H9 (cell line): ENCODE data around the gene LARGE1. TPM values are rescaled to one million over a fixed set of nuclear protein-coding genes. Genes with fewer than 3 reads are reported as not detected.

ENCODE experiments used
- DNase-seq: peaks from one replicate; pipeline ENCODE4 v3.0.0-alpha.2; 2017
- H2AFZ ChIP-seq: one replicate; pipeline ENCODE4 v1.6.1; 2013; ENCODE audit warnings: mild to moderate bottlenecking, low read length, control low read depth, moderate library complexity
- H2AK5ac ChIP-seq: 2 replicates; pipeline ENCODE4 v1.6.1; 2013; ENCODE audit warnings: low read length, control low read depth, mixed read lengths; ENCODE audit not compliant: insufficient read length
- H2BK120ac ChIP-seq: one replicate; pipeline ENCODE4 v1.6.1; 2013; ENCODE audit warnings: low read depth, mild to moderate bottlenecking, low read length, control low read depth, inconsistent platforms; ENCODE audit not compliant: poor library complexity, severe bottlenecking
- H2BK12ac ChIP-seq: 2 replicates; pipeline ENCODE4 v1.6.1; 2013; ENCODE audit warnings: low read length, control low read depth, mixed read lengths, low read depth; ENCODE audit not compliant: insufficient read length
- H2BK15ac ChIP-seq: 2 replicates; pipeline ENCODE4 v1.6.1; 2013; ENCODE audit warnings: low read depth, low read length, control low read depth
- H2BK20ac ChIP-seq: one replicate; pipeline ENCODE4 v1.6.1; 2013; ENCODE audit warnings: low read depth, mild to moderate bottlenecking, low read length, control low read depth, inconsistent platforms; ENCODE audit not compliant: poor library complexity, severe bottlenecking
- H2BK5ac ChIP-seq: 2 replicates; pipeline ENCODE4 v1.6.1; 2013; ENCODE audit warnings: low read length, control low read depth, mixed read lengths; ENCODE audit not compliant: insufficient read length
- H3K14ac ChIP-seq: 2 replicates; pipeline ENCODE4 v1.6.1; 2013; ENCODE audit warnings: low read length, control low read depth; ENCODE audit not compliant: insufficient read depth
- H3K18ac ChIP-seq: 2 replicates; pipeline ENCODE4 v1.6.1; 2013; ENCODE audit warnings: low read depth, mild to moderate bottlenecking, mixed read lengths, low read length, control low read depth; ENCODE audit not compliant: insufficient read length
- H3K23ac ChIP-seq: 2 replicates; pipeline ENCODE4 v1.6.1; 2013; ENCODE audit warnings: low read length, control low read depth, mixed read lengths, low read depth; ENCODE audit not compliant: insufficient read length
- H3K23me2 ChIP-seq: 2 replicates; pipeline ENCODE4 v1.6.1; 2013; ENCODE audit warnings: low read depth, mild to moderate bottlenecking, mixed read lengths, low read length, control low read depth; ENCODE audit not compliant: insufficient read length, poor library complexity, severe bottlenecking
- H3K27ac ChIP-seq: 2 replicates; pipeline ENCODE4 v1.5.1; 2013; ENCODE audit warnings: low read length, control low read depth, mixed read lengths, low read depth; ENCODE audit not compliant: insufficient read length
- H3K27me3 ChIP-seq: 2 replicates; pipeline ENCODE4 v1.6.1; 2013; ENCODE audit warnings: low read length, control low read depth, inconsistent platforms; ENCODE audit not compliant: insufficient read depth
- H3K4ac ChIP-seq: 2 replicates; pipeline ENCODE4 v1.6.1; 2013; ENCODE audit warnings: low read depth, mild to moderate bottlenecking, control low read depth, inconsistent platforms, low read length, moderate library complexity
- H3K4me1 ChIP-seq: 2 replicates; pipeline ENCODE4 v1.6.1; 2013; ENCODE audit warnings: low read length, control low read depth, inconsistent platforms; ENCODE audit not compliant: insufficient read depth
- H3K4me2 ChIP-seq: 2 replicates; pipeline ENCODE4 v1.6.1; 2013; ENCODE audit warnings: low read length, control low read depth, mixed read lengths; ENCODE audit not compliant: insufficient read length, insufficient read depth
- H3K56ac ChIP-seq: 2 replicates; pipeline ENCODE4 v1.6.1; 2013; ENCODE audit warnings: low read depth, mild to moderate bottlenecking, mixed read lengths, low read length, control low read depth; ENCODE audit not compliant: insufficient read length
- H3K79me1 ChIP-seq: 2 replicates; pipeline ENCODE4 v1.6.1; 2013; ENCODE audit warnings: low read depth, mild to moderate bottlenecking, moderate library complexity, low read length, control low read depth, inconsistent platforms; ENCODE audit not compliant: insufficient read depth, poor library complexity, severe bottlenecking
- H3K79me2 ChIP-seq: 2 replicates; pipeline ENCODE4 v1.6.1; 2013; ENCODE audit warnings: low read length, control low read depth, inconsistent platforms; ENCODE audit not compliant: insufficient read depth
- H3K9ac ChIP-seq: 2 replicates; pipeline ENCODE4 v1.6.1; 2013; ENCODE audit warnings: low read length, control low read depth, mixed read lengths; ENCODE audit not compliant: insufficient read length; ENCODE audit errors: extremely low read depth
- H3K9me3 ChIP-seq: one replicate; pipeline ENCODE4 v1.6.1; 2013; ENCODE audit warnings: low read depth, low read length, inconsistent platforms; ENCODE audit not compliant: control insufficient read depth
- H3T11ph ChIP-seq: one replicate; pipeline ENCODE4 v1.6.1; 2013; ENCODE audit warnings: mild to moderate bottlenecking, low read length, control low read depth, inconsistent platforms
- H4K20me1 ChIP-seq: one replicate; pipeline ENCODE4 v1.6.1; 2013; ENCODE audit not compliant: control insufficient read depth, insufficient read length, insufficient read depth
- H4K5ac ChIP-seq: 2 replicates; pipeline ENCODE4 v1.6.1; 2013; ENCODE audit warnings: low read depth, mild to moderate bottlenecking, mixed read lengths, low read length, control low read depth; ENCODE audit not compliant: insufficient read length
- H4K8ac ChIP-seq: replicated peaks from 2 replicates; pipeline ENCODE4 v1.6.1; 2013; ENCODE audit warnings: low read length, control low read depth, mixed read lengths, low read depth; ENCODE audit not compliant: insufficient read length
- H4K91ac ChIP-seq: 2 replicates; pipeline ENCODE4 v1.6.1; 2013; ENCODE audit warnings: low read depth, mild to moderate bottlenecking, moderate library complexity, mixed read lengths, low read length, control low read depth; ENCODE audit not compliant: insufficient read length
- H3K27ac Mint-ChIP-seq, 3 experiments: 2 replicates in 2 of 3; 3 replicates in 1 of 3; pipeline ENCODE4 v1.8.0; 2020 to 2021; ENCODE audit warnings: mixed read lengths in 3 of 3, mild to moderate bottlenecking in 1 of 3, moderate library complexity in 1 of 3
- H3K27me3 Mint-ChIP-seq: 2 replicates; pipeline ENCODE4 v1.8.0; 2021; ENCODE audit warnings: low read depth, mild to moderate bottlenecking, moderate library complexity, mixed read lengths
- H3K36me3 Mint-ChIP-seq, 3 experiments: 2 replicates in 2 of 3; 3 replicates in 1 of 3; pipeline ENCODE4 v1.8.0; 2020 to 2021; ENCODE audit warnings: low read depth in 3 of 3, mixed read lengths in 3 of 3; ENCODE audit not compliant: insufficient read depth in 1 of 3
- H3K4me1 Mint-ChIP-seq, 2 experiments: 2 replicates each; pipeline ENCODE4 v1.8.0; 2020; ENCODE audit warnings: mixed read lengths in 2 of 2
- H3K4me3 Mint-ChIP-seq, 2 experiments: 2 replicates in 1 of 2; 3 replicates in 1 of 2; pipeline ENCODE4 v1.8.0; 2020 to 2021; ENCODE audit warnings: mild to moderate bottlenecking in 2 of 2, mixed read lengths in 2 of 2, moderate library complexity in 1 of 2
- H3K9me3 Mint-ChIP-seq, 2 experiments: 2 replicates in 1 of 2; 3 replicates in 1 of 2; pipeline ENCODE4 v1.8.0; 2020; ENCODE audit warnings: mild to moderate bottlenecking in 2 of 2, mixed read lengths in 2 of 2, moderate library complexity in 1 of 2
- WGBS: extraction: QIAGEN DNeasy Blood & Tissue Kit; methylation state at CpG from one replicate; pipeline ENCODE4 v1.1.7; 2013; ENCODE audit warnings: missing lambda C conversion rate, low lambda C conversion rate, mixed read lengths; ENCODE audit not compliant: insufficient read length; ENCODE audit errors: extremely low coverage; 5-methylcytosine and 5-hydroxymethylcytosine counted together
- total RNA-seq: library from RNA; stranded (reverse); gene quantifications from 2 replicates; pipeline ENCODE4 v1.2.1, GENCODE V29; 2021
- TF ChIP-seq, protein P1 (sequence below): fragments of 200-600 bp; sonication (generic); conservative IDR thresholded peaks from 3 replicates; pipeline ENCODE4 v1.8.0; 2021; ENCODE audit warnings: antibody characterized with exemption, mild to moderate bottlenecking

The LARGE1 gene
- total RNA-seq, 1 experiment from 2014 or later: 43.5 TPM

DNA sequence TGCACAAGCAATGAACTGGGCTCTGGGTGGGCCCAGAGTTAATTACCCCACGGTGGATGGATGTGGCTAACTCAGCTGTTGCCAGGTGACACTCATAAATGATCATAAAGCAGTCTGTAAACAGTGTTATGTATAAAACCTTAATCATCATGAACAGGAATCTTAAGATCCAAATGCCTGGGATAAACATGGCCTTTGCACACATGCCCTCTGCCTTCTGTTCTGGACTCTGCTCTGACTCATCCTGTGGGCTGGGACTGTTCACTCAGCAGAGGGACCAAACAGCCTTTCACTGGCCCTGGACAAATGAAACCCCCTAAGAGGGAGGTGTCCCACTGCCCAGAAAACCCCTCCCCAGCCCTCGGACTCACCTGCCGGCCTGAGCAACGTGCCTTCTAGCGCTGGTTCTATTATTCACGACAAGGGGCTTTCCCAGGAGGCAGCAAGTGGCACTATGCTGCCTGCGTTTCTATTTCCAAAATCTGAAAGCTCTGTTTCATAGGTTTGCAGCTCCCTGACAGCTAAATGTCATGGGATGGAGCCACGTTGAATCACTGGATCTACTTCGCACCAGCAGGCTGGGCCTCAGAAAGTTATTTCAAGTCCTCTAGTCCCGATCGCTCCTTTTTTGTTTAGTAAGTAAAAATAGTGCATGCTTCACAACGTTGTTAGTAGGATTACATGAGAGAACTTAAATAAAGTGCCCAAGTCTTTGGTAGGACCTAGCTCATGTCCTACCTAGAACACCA is 53.0 kb downstream of the LARGE1 start:
- H3K79me1 ChIP-seq: peaks cover 10% of the 10 kb centered on the region
- H2AK5ac ChIP-seq: no peak overlapping the region
- H3K4me1 ChIP-seq: no peaks in the 10 kb centered on the region; the same call in none of the 2 replicates
- H2BK120ac ChIP-seq: no peak overlapping the region
- H3K36me3 Mint-ChIP-seq: peaks cover 0 to 6% (median 5%) of the 10 kb centered on the region in 3 experiments; a peak in 4 of 7 replicates
- no peak overlapping the region; the same call in 1 of the 2 replicates for H3K14ac ChIP-seq
- H4K91ac ChIP-seq: no peak overlapping the region
- H3K4me1 Mint-ChIP-seq: peaks cover 26 to 46% of the 10 kb centered on the region in 2 experiments
- H4K5ac ChIP-seq: no peak overlapping the region
- TF ChIP-seq, protein P1, sequence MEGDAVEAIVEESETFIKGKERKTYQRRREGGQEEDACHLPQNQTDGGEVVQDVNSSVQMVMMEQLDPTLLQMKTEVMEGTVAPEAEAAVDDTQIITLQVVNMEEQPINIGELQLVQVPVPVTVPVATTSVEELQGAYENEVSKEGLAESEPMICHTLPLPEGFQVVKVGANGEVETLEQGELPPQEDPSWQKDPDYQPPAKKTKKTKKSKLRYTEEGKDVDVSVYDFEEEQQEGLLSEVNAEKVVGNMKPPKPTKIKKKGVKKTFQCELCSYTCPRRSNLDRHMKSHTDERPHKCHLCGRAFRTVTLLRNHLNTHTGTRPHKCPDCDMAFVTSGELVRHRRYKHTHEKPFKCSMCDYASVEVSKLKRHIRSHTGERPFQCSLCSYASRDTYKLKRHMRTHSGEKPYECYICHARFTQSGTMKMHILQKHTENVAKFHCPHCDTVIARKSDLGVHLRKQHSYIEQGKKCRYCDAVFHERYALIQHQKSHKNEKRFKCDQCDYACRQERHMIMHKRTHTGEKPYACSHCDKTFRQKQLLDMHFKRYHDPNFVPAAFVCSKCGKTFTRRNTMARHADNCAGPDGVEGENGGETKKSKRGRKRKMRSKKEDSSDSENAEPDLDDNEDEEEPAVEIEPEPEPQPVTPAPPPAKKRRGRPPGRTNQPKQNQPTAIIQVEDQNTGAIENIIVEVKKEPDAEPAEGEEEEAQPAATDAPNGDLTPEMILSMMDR: no peak
- H2BK15ac ChIP-seq: no peak overlapping the region
- H3K18ac ChIP-seq: no peak overlapping the region
- H2BK12ac ChIP-seq: no peak overlapping the region
- no peak overlapping the region for H4K8ac ChIP-seq
- no peaks in the 10 kb centered on the region; the same call in 1 of the 2 replicates for H3K27me3 Mint-ChIP-seq
- no peaks in the 10 kb centered on the region for H3K23me2 ChIP-seq
- no peaks in the 10 kb centered on the region for H3K9me3 Mint-ChIP-seq
- peaks cover 52% of the 10 kb centered on the region; the same call in 1 of the 2 replicates for H3K79me2 ChIP-seq
- no CpG with 5 or more reads among the region's 12 CpGs for WGBS
- H3K4me2 ChIP-seq: no peak overlapping the region
- H3K27ac ChIP-seq: no peak overlapping the region
- no peak overlapping the region for H3T11ph ChIP-seq
- no peak overlapping the region for H3K56ac ChIP-seq
- H2BK20ac ChIP-seq: no peak overlapping the region
- peak overlapping the region in 1 of 3 experiments; percentile 59; a peak in 2 of 7 replicates for H3K27ac Mint-ChIP-seq
- no peak overlapping the region for H3K4me3 Mint-ChIP-seq
- H3K9ac ChIP-seq: no peak overlapping the region
- no peak overlapping the region for H2AFZ ChIP-seq
- DNase-seq: no peak
- H4K20me1 ChIP-seq: no peaks in the 10 kb centered on the region
- H3K27me3 ChIP-seq: no peaks in the 10 kb centered on the region
- no peak overlapping the region for H3K23ac ChIP-seq
- H3K9me3 ChIP-seq: no peaks in the 10 kb centered on the region
- no peak overlapping the region for H3K4ac ChIP-seq
- no peak overlapping the region for H2BK5ac ChIP-seq
